HG03025 (cell line): ENCODE data around the gene GCH1.
"Not testable (repeated sequence)": the region's sequence is repeated elsewhere in the genome, so short reads cannot be mapped to it uniquely, and the experiment has no call there.

ENCODE experiments used
- ATAC-seq: cut with Tn5 transposase; IDR thresholded peaks from one replicate; pipeline ENCODE4 v1.9.1; 2021; ENCODE audit warnings: mild to moderate bottlenecking, moderate library complexity; ENCODE audit not compliant: unreplicated experiment, low FRiP score

The GCH1 gene

DNA sequence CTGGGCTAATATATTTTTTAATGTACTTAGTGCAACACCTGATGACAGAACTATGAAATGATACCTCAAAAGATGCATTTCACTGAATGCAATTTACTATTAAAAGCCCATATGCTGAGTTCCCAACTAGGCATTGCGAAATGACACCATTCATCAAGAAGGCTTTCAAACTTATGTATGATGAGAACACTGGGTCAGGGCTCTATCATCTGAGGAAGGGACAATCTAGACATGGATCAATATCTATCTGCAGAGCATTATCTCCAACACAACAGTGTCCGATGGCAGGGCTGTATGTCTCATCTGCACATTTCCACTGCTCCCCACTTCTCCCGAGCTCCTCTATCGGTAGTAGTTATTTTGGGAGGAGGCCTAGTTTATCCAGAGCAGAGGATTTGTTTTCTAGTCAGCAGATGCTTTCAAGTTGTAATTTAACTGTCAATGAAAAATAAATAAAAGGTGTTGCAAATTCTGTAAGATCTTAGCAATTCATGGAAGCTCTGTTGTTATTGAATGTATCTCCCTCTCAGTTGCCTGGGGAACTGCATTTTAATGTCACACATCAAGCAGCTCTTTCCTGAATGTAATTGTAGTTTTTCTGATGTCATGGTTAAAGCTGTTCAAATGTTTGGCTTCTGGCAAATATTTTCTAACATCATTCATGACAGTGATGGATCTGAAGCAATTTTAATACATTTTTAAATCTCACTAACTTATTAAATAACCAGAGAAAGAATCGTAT, 7.4 kb upstream of the GCH1 start:
- ATAC-seq, result no peak

DNA sequence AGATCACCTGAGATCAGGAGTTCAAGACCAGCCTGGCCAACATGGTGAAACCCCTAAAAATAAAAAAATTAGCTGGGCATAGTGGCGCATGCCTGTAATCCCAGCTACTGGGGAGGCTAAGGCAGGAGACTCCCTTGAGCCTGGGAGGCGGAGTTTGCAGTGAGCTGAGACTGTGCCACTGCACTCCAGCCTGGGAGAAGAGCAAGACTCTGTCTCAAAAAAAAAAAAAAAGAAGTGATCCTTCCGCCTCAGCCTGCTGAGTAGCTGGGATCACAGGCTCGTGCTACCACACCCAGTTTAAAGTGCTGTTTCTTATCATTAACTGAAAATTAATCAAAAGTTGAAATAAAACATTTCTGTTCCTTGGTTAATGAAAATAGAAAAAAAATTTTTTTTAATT, 6.3 kb upstream of the GCH1 start:
- not testable (repeated sequence) for ATAC-seq

DNA sequence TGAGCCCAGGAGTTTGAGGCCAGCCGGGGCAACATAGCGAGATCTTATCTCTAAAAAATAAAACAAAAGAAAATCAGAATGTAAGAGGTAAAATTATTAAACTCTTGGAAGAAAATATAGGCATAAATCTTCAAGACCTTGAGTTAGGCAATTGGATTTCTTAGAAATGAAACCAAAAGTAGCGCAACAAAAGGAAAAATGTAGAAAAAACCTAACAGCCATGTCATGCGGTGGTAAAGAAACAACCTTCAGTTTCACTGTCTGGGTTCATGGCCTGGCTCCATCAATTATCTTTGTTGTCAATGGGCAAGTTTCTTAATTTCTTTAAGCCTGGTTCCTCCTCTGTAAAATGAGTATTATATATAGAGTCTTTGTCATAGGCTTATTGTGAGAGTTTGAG, 5.6 kb upstream of the GCH1 start:
- ATAC-seq, result no peak

DNA sequence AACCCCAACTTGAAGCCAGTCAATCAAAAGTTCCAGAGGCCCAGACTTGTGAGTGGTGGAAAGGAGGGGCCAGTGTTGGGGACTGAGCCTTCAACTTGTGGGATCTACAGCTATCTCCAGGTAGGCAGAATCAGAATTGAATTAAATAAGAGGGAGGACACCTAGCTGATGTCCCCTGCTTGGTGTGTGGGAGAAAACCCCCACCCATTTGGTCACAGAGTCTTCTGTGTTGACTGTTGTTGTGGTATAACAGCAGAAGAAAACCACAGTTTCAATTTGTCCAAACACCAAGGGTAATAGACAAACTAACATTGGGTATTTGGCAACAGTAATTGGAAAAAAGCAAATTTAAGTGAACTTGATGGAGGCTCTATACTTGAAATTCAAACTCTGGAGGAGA, 3.4 kb upstream of the GCH1 start:
- ATAC-seq, result no peak

DNA sequence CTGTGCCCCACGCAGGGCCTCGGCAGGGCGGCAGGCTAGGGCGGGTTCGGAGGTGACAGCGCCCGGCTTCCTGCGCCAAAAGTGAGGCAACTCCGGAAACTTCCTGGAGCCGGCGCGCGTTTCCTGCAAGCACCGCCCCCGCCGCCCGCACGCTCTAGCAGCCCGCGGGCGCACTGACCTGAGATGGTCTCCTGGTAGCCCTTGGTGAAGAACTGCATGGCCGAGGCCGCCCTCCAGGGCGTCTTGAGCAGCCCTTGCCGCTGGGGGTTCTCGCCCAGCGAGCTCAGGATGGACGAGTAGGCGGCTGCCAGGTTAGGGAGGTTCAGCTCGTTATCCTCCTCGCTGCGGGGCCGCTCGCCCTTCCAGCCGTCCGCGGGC, 494 bp downstream of the GCH1 start:
- ATAC-seq, result peak; percentile 46

DNA sequence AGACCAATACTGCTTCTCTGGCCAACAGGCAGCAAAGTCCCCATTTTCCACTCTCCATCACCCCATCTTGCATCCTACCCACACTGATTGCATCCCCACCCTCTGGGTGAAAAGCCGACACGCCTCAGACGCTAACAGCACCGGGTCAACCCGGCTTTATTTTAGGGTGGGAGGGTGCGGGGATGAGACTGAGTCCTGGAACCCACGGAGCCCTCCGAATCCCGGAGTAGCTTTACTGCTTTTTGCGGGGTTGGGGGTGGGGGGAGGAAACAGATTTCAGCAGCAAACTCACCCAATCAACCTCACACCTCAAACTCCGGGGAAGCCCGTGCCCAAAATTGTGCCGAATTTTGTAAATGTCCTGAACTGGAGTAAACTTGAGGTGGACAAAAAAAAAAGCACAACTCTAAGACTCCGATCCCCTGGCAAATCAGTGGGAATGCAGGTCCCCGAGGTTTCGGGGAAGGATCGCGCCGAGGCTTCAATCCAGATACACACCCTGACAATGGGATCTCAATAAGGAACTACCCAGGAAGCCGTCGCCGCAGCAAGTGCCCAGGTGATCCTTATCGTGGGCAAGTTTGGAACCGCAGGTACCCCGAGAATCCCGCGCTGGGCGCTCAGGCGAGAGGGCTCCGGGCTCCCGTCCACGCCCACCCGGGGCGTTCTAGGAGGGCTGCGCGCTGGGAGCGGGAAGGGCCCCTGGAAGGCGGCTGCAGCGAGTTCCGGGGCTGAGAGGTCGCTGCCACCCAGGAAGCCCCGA, 1.1 kb downstream of the GCH1 start:
- ATAC-seq, result no peak

DNA sequence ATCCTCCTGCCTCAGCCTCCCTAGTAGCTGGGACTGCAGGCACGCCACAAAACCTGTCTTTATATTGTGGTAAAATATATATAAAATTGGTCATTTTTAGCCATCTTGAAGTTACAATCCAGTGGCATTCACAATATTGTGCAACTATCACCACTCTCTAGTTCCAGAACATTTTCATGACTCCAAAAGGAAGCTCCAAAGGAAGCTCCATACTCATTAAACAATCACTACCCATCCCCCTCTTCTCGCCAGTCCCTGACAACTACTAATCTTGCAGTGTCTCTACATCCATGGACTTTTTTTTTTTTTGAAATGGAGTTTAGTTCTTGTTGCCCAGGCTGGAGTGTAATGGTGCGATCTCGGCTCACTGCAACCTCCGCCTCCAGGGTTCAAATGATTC, 3.1 kb downstream of the GCH1 start:
- ATAC-seq, result no peak

DNA sequence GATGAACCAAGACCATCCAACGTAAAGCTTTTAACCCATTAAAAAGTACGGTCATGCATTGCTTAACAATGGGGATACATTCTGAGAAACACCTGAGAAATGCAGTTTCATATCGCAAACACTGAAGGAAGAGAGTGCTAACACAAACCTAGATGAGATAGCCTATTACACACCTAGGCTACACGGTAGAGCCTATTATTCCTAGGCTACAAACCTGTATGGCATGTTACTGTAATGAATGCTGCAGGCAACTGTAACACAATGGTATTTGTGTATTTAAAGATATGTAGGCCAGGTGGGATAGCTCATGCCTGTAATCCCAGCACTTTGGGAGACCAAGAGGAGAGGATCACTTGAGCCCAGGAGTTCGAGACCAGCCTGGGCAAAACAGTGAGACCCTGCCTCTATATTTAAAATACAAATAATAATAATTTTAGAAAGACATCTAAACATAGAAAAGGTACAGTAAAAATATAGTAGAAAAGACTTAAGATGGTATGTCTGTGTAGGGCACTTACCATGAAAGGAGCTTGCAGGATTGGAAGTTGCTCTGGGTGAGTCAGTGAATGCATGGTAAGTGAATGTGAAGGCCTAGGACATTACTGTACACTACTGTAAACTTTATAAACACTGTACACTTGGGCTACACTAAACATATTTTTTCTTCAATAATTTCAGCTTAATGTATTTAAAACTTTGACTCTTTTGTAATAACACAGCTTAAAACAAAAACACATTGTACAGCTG, 4.6 kb downstream of the GCH1 start:
- ATAC-seq, result not testable (repeated sequence)

DNA sequence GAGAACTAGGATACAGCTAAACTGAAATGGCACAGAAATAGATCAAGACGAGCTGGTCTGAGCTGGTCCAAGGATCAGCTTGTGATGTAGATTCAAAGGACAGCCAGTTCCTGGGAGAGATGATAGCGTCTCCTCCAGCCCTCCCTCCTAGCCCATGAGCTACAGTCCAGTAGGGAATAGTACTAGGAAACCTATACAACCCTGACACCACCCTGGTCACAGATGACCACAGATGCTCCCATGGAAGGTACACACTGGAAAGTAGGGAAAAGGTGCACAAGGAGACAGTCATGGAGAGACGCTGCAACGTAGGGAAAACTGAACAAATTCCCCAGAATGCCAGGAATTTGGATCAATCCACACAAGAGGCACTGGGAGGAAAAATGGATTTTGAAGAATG, 6.9 kb downstream of the GCH1 start:
- no peak for ATAC-seq

DNA sequence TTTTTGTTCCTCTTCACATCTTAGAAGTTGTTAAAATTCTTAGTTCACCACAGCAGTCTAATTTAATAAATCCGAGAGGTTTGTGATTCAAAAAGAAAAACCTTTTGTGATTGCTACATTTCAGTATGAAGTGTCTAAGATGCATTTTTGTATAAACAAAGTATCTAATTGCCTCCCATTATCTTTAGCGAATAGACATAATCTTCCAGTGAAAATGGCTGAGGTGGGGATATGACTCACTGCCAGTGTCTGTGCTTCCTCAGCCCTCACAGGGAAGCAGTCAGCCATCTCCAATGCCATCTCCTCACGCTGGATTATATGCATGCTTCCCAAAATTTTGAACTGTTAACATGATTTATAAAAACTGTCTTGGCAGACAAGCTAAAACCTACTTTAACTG, 7.6 kb downstream of the GCH1 start:
- ATAC-seq, result no peak

DNA sequence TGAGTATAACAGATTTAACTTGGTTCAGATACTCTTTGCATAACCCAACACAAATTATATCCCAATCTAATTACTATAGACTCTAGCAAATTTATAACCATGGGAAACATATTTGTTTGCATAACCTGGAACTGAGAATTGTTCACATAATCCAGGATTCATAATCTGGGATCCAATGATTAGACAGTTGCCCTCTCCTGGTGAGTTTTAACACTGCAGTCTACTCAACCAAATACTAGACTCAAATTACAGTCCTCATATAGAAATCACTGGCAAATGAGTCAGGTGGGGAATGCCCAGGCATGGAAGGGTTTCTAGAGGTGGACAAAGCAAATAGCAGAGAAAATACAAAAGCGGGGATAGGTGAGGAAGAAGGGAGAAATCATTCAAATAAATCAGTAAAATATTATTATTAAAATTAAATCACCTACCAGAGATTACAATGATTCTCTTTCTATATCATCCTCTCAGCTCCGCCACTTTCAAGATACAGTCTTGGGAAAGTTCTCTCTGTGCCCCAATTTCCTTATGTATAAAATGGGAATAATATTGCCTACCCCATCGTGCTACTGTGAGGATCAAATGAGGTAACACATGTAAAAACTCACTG, 9.4 kb downstream of the GCH1 start:
- ATAC-seq, result no peak

DNA sequence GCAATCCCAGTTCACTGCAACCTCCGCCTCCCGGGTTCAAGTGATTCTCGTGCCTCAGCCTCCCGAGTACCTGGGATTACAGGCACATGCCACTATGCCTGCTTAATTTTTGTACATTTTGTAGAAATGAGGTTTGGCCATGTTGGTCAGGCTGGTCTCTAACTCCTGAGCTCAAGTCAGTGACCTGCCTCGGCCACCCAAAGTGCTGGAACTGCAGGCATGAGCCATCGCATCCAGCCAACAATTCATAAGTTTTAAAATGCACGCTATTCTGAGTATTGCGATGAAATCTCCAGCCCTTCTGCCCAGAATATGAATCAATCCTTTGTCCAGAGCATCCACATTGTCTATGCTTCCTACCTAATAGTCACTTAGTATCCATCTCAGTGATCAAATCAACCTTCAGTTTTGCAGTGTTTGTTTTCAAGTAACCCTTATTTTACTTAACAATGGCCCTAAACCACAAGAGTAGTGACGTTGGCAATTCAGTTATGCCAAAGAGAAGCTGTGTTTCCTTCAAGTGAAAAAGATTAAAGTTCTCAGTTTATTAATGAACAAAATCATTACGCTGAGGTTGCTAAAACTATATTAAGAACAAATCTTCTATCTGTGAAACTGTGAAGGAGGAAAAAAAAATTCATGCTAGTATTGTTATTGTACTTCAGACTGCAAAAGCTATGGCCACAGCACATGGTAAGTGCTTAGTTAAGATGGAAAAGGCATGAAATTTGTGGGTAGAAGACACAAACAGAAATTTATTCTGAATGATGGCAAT, 11.0 kb downstream of the GCH1 start:
- no peak for ATAC-seq

DNA sequence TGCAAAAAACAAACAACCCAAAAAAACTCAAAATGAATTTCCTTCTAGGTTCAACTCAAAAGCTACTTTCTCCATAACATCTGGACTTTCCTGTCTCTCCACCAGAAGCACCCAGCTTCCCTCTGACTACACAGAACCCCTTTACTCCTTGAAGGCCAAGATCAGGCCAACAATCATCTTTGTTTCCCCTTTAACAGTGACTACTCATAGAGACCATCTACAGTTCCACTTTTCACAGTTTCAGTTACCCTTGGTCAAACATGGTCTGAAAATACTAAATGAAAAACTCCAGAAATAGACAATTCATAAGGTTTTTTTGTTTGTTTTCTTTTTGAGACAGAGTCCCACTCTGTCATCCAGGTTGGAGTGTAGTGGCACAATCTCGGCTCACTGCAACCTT, 11.8 kb downstream of the GCH1 start:
- peak; percentile 94 for ATAC-seq

DNA sequence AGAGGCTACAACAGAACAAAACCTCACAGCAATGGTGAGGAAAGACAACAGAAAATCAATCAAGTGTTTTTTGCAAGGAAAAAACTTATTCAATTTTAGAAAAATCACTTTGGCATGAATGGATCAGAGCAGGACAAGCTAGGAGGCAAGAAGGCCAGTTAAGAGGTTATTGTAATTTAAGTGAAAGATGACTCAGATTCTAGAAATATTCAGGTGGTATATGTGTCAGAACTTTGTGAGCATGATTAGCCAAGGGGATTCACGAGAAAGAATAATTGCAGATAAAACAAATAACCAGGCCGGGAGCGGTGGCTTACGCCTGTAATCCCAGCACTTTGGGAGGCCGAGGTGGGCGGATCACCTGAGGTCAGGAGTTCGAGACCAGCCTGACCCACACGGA, 12.7 kb downstream of the GCH1 start:
- no peak for ATAC-seq

DNA sequence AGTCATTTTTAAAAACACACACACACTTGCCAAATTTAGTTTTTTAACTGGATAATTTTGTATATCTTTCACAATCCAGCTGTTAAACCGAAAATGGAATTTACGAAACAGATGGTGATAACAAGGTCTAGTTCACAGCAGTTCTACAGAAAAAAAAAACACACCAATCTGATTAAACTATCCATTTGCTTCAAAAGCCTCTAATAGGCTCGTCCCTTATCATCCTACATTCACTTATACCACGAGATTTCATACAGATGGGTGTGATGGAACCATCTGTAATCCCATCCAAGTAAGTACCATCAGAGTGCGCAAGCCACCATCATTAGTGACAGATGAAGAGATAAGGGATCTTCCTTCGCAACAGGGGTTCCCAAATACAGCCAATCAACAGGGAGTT, 20.1 kb downstream of the GCH1 start:
- no peak for ATAC-seq

DNA sequence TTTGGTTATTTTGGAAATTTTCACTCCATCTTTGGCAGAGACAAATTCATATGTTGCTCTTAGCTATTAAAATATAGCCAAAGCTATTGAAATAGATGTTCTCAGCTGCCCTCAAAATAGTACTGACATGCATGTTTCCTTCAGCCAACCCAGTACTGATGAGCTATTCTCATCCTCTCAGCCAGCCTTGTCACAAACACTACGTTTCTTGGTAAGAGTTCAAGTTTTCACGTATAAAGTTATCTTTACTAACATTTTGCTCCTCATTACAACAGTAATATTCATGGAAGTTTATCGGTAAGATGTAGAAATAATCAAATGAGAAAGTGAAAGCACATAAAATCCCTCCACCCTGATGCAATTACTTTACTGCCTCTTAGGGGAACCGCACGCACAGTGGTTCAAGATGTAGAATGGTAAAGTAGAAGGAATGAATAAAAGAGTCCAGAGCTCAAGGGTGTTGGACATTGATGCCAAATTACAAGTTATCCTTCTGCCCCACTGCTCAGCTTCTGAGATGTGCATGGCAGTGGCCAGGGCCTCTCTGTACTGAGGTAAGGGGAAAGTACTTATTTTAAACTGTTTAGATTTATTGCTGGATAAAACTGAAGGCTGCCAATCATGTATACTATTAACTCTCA, 20.7 kb downstream of the GCH1 start:
- ATAC-seq, result no peak

DNA sequence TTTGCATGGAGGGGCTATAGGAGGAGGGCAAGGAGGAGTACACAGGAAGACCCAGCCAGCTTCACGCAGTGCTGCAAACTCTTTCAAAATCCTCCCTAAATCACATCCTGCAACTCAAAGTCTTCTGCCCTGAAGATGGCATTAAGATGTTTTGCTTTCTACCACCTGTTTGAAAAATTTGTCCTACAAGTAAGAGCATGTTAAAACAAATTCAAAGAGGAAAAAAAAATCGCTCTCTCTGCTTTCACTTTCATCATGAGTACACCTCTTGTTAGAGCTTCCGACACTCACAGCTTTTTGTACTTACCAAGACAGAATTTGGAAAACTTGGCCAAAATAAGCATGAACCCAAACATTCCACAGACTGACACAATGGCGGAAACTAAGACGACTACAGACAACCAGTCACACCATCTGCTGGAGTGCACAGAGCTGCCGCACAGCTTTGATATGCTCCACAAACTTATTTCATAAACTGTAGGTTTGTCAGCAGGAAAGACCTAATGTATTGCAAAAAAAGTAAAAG, 21.3 kb downstream of the GCH1 start:
- no peak for ATAC-seq

DNA sequence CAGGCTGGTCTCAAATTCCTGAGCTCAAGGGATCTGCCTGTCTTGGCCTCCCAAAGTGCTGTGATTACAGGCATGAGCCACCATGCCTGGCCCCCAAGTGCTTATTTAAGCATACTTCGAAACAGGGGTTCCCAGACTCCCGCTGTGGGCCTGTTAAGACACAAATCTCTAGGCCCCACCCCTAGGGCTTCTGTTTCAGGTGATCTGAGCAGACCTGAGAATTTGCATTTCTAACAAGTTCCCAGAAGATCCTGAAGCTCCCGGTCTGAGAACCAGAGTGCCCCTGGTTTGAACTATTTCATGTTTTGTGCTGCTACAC, 25.0 kb downstream of the GCH1 start:
- no peak for ATAC-seq

DNA sequence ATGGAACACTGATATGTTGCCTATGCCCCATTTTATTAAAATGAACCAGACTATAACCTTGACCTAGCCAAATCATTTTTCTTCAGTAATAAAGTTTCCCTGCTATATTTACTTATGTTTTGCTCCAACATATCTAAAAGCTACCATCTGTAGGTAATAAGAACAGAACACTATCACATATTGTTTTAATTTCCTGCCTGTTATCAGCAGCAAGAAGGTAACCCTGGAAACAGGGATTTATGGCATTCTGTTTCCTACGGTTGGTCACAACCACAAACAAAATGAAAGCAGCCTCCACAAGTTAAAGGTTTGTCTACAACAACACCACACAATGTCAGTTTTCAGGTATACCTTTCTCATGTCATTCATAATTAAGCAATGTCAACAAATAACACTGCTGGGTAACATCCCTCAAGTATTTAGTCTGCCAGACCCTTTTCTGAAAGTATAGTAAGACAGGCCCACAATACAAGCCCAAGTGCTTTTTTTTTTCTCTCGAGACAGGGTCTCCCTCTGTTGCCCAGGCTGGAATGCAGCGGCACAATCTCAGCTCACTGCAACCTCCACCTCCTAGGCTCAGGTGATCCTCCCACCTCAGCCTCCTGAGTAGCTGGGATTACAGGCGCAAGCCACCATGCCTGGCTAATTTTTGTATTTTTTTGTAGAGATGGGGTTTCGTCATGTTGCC, 25.5 kb downstream of the GCH1 start:
- no peak for ATAC-seq
